A172 (cell line): ENCODE data around the gene CDH20. TPM values are rescaled to one million over a fixed set of nuclear protein-coding genes. Genes with fewer than 3 reads are reported as not detected.
"Not testable (repeated sequence)": the region's sequence is repeated elsewhere in the genome, so short reads cannot be mapped to it uniquely, and the experiment has no call there.

Experiments used
- DNase-seq: peaks from one replicate; pipeline ENCODE4 v3.0.0-alpha.2; 2015; ENCODE audit warnings: low spot score
- total RNA-seq: library from RNA; depleted of rRNA; stranded (reverse); fragments of >200 nt; shearing (Covaris generic); gene quantifications from 2 replicates; pipeline ENCODE4 v1.2.3, GENCODE V29; 2014

Gene CDH20
- total RNA-seq, 1 experiment from 2014 or later: not detected

- DNase-seq: no peak
These were observed 15.0 kb downstream of the CDH20 start for GRCh38 chr18:61348230-61348629.

GRCh38 chr18:61350578-61350977, 17.3 kb downstream of the CDH20 start:
- peak; percentile 5 for DNase-seq

GRCh38 chr18:61352059-61352458, 18.8 kb downstream of the CDH20 start:
- no peak for DNase-seq

GRCh38 chr18:61352611-61353010, 19.4 kb downstream of the CDH20 start:
- no peak for DNase-seq

GRCh38 chr18:61360404-61361383, 27.5 kb downstream of the CDH20 start:
- no peak for DNase-seq

GRCh38 chr18:61362511-61362910, 29.3 kb downstream of the CDH20 start:
- DNase-seq: no peak

GRCh38 chr18:61364953-61365352, 31.7 kb downstream of the CDH20 start:
- no peak for DNase-seq

GRCh38 chr18:61368001-61368400, 34.8 kb downstream of the CDH20 start:
- no peak for DNase-seq

- not testable (repeated sequence) for DNase-seq
These were observed 36.4 kb downstream of the CDH20 start for GRCh38 chr18:61369671-61370070.

- no peak for DNase-seq
These were observed 37.9 kb downstream of the CDH20 start for GRCh38 chr18:61371111-61371510.

GRCh38 chr18:61379827-61380226, 46.6 kb downstream of the CDH20 start:
- no peak for DNase-seq

GRCh38 chr18:61388010-61388409, 54.8 kb downstream of the CDH20 start:
- DNase-seq: no peak

- DNase-seq: no peak
These were observed 61.8 kb downstream of the CDH20 start for GRCh38 chr18:61394983-61395382.

GRCh38 chr18:61397222-61397621, 64.0 kb downstream of the CDH20 start:
- DNase-seq: no peak

GRCh38 chr18:61398961-61399705, 65.9 kb downstream of the CDH20 start:
- DNase-seq: no peak

GRCh38 chr18:61400016-61400635, 66.9 kb downstream of the CDH20 start:
- no peak for DNase-seq

- DNase-seq: peak; percentile 8
These were observed 67.5 kb downstream of the CDH20 start for GRCh38 chr18:61400716-61401115.

GRCh38 chr18:61402726-61403125, 69.5 kb downstream of the CDH20 start:
- DNase-seq: no peak

- no peak for DNase-seq
These were observed 80.2 kb downstream of the CDH20 start for GRCh38 chr18:61413396-61413795.

GRCh38 chr18:61414086-61414485, 80.9 kb downstream of the CDH20 start:
- no peak for DNase-seq

GRCh38 chr18:61419763-61420162, 86.5 kb downstream of the CDH20 start:
- no peak for DNase-seq

GRCh38 chr18:61420218-61420885, 87.1 kb downstream of the CDH20 start:
- no peak for DNase-seq
